Endothelial cell (in vitro differentiated cells): ENCODE measurements around the gene FBXW8. TPM values are rescaled to one million over a fixed set of nuclear protein-coding genes. Genes with fewer than 3 reads are reported as not detected.
A peak's percentile ranks its signal among the peaks of the same experiment; 100 is the strongest.

Experiments used
- DNase-seq: peaks from one replicate; pipeline ENCODE4 v3.0.0; 2021; ENCODE audit warnings: low spot score
- H3K27ac Mint-ChIP-seq: one replicate; pipeline ENCODE4 v1.8.0; 2021; ENCODE audit warnings: mixed read lengths, inconsistent platforms; ENCODE audit not compliant: unreplicated experiment
- H3K27me3 Mint-ChIP-seq: one replicate; pipeline ENCODE4 v1.8.0; 2021; ENCODE audit warnings: mild to moderate bottlenecking, moderate library complexity, mixed read lengths, inconsistent platforms; ENCODE audit not compliant: unreplicated experiment
- H3K36me3 Mint-ChIP-seq: one replicate; pipeline ENCODE4 v1.8.0; 2021; ENCODE audit warnings: mild to moderate bottlenecking, low read depth, mixed read lengths, inconsistent platforms; ENCODE audit not compliant: unreplicated experiment
- H3K4me1 Mint-ChIP-seq: one replicate; pipeline ENCODE4 v1.8.0; 2021; ENCODE audit warnings: mild to moderate bottlenecking, mixed read lengths, inconsistent platforms; ENCODE audit not compliant: unreplicated experiment
- H3K4me3 Mint-ChIP-seq: one replicate; pipeline ENCODE4 v1.8.0; 2021; ENCODE audit warnings: mild to moderate bottlenecking, mixed read lengths, inconsistent platforms; ENCODE audit not compliant: unreplicated experiment
- H3K9me3 Mint-ChIP-seq: one replicate; pipeline ENCODE4 v1.8.0; 2021; ENCODE audit warnings: mixed read lengths, inconsistent platforms; ENCODE audit not compliant: unreplicated experiment
- total RNA-seq: library from RNA; stranded (reverse); fragmentation: NEBNext Ultra II Directional; extraction: Animal tissue kit (Norgen Biotek cat#: 25700); gene quantifications from one replicate; pipeline ENCODE4 v1.2.1, GENCODE V29; 2021; ENCODE audit not compliant: unreplicated experiment
- TF ChIP-seq, protein P1 (sequence below): fragments of 200-600 bp; sonication (generic); IDR thresholded peaks from one replicate; pipeline ENCODE4 v1.5.0; 2021; ENCODE audit warnings: antibody characterized with exemption; ENCODE audit not compliant: unreplicated experiment

FBXW8 gene
- total RNA-seq, 1 donor from 2014 or later = 17.8 TPM

GRCh38 chr12:117028254-117028653 is 117.5 kb downstream of the FBXW8 start:
- H3K27me3 Mint-ChIP-seq = peaks cover 2% of the 10 kb centered on the region
- H3K4me3 Mint-ChIP-seq = no peak overlapping the region
- H3K36me3 Mint-ChIP-seq = peaks cover 19% of the 10 kb centered on the region
- no peaks in the 10 kb centered on the region for H3K9me3 Mint-ChIP-seq
- H3K27ac Mint-ChIP-seq = peak overlapping the region; percentile 72
- TF ChIP-seq, protein P1, sequence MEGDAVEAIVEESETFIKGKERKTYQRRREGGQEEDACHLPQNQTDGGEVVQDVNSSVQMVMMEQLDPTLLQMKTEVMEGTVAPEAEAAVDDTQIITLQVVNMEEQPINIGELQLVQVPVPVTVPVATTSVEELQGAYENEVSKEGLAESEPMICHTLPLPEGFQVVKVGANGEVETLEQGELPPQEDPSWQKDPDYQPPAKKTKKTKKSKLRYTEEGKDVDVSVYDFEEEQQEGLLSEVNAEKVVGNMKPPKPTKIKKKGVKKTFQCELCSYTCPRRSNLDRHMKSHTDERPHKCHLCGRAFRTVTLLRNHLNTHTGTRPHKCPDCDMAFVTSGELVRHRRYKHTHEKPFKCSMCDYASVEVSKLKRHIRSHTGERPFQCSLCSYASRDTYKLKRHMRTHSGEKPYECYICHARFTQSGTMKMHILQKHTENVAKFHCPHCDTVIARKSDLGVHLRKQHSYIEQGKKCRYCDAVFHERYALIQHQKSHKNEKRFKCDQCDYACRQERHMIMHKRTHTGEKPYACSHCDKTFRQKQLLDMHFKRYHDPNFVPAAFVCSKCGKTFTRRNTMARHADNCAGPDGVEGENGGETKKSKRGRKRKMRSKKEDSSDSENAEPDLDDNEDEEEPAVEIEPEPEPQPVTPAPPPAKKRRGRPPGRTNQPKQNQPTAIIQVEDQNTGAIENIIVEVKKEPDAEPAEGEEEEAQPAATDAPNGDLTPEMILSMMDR = no peak
- no peak for DNase-seq
- peaks cover 5% of the 10 kb centered on the region for H3K4me1 Mint-ChIP-seq

DNA sequence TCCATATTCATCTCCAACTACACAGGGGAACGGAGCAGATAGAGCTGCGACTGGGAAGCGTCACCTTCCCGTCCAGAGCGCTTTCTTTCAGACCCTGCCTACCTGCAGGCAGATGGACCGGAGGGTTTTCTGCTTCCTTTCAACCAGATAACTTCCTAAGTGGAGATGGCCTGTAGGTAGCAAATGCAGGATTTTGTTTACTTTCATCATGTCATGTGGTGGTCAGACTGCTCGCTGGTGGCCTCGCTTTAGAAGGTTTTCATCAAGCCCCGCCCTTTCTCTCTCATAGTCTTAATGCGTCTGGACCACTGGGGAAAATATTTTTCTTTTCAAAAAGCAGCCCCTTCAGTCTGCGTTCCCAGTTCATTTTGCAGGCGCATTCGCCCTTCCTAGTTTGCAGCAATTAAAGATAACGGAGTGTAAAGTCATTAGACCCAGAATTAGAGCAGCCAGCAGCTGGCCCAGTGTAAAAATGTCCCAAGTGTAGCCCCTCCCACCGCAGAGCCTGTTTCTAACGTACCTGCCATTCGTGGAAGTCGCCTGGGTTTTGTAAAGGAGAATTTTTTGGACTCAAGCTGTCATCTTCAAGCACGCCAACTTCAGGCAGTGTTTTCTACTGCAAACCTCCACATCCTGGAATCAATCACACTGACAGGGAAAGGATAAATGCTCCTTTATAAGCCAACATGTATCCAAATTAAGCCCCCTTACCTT is 119.6 kb downstream of the FBXW8 start:
- TF ChIP-seq, protein P1 = no peak
- Mint-ChIP-seq H3K36me3 (peaks cover 12% of the 10 kb centered on the region), H3K4me3 (no peak overlapping the region), H3K9me3 (no peaks in the 10 kb centered on the region), H3K27ac (no peak overlapping the region), H3K4me1 (peaks cover 12% of the 10 kb centered on the region), H3K27me3 (peaks cover 9% of the 10 kb centered on the region)
- no peak for DNase-seq

DNA sequence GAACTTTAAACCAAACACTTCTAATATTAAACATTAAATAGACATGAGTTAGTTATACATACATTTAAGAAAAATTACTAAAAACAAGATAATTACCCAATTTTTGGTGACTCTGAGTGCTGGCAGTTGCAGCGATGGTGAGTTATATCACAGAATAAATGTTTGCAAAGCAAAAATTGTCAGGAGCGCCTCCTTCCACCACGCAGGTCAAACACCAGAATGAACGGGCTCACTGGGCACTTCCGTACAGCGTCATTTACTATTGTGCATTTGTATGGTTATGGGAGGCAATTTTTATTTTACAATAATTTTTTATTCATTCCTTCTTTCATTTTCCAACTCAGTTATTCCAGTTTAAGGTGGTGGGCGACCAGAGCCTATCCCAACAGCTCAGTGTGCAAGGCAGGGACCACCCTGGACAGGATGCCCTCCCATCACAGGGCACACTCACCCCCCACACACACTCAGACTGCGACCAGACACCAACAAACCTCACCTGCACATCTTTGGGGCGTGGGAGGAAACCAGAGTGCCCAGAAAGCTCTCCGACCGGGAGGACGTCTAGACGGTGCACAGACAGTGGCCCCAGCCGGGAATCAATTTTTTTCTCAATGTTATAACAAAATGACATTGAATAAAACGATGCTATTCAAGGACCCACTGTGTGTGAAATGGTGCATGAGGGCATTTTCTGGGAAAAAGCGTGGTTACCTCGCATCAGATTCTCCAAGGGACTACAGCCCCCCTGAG is 121.3 kb downstream of the FBXW8 start:
- H3K27me3 Mint-ChIP-seq = peaks cover 10% of the 10 kb centered on the region
- DNase-seq = no peak
- no peak overlapping the region for H3K27ac Mint-ChIP-seq
- H3K4me1 Mint-ChIP-seq = peaks cover 7% of the 10 kb centered on the region
- no peak overlapping the region for H3K4me3 Mint-ChIP-seq
- no peaks in the 10 kb centered on the region for H3K9me3 Mint-ChIP-seq
- TF ChIP-seq, protein P1 = no peak
- peaks cover 8% of the 10 kb centered on the region for H3K36me3 Mint-ChIP-seq

- no peak overlapping the region for H3K4me3 Mint-ChIP-seq
- peaks cover 6% of the 10 kb centered on the region for H3K36me3 Mint-ChIP-seq
- H3K27me3 Mint-ChIP-seq = peaks cover 10% of the 10 kb centered on the region
- peaks cover 7% of the 10 kb centered on the region for H3K4me1 Mint-ChIP-seq
- TF ChIP-seq, protein P1 = no peak
- no peak overlapping the region for H3K27ac Mint-ChIP-seq
- H3K9me3 Mint-ChIP-seq = no peaks in the 10 kb centered on the region
- no peak for DNase-seq
These were observed 122.0 kb downstream of the FBXW8 start for GRCh38 chr12:117032593-117033381.
